HepG2 (cell line): ENCODE results near the gene EIF4A3. TPM values are rescaled to one million over a fixed set of nuclear protein-coding genes. Genes with fewer than 3 reads are reported as not detected.

Experiments used
- ATAC-seq: fragments of 200-7000 bp; cut with Tn5 transposase; 3 replicates; pipeline ENCODE4 v1.9.1; 2020; ENCODE audit warnings: mild to moderate bottlenecking, moderate library complexity
- BruUV-seq: library from RNA; stranded (reverse); fragments of 400-500 nt; replicated peaks from 2 replicates; lab custom pipeline; 2021; lab: Mats Ljungman, UMichigan
- CTCF ChIA-PET: fragments of 300-600 bp; formaldehyde crosslinking; extraction: SDS; loops from one replicate; lab custom pipeline; 2021; ENCODE audit warnings: low total read pairs, inconsistent platforms, low intra/inter-chr PET ratio; lab: Yijun Ruan, JAX
- POLR2A ChIA-PET: fragments of 350-600 bp; sonication (Branson Sonifier 250); formaldehyde crosslinking; loops from one replicate; lab custom pipeline; 2020; ENCODE audit warnings: antibody characterized with exemption, inconsistent platforms; lab: Yijun Ruan, JAX
- DNase-seq: peaks from one replicate; pipeline ENCODE4 v3.0.0-alpha.2; 2015; ENCODE audit warnings: low spot score
- FAIRE-seq: peaks from 3 replicates; lab custom pipeline; 2011; peaks lifted over from hg19 to GRCh38; lab: Jason Lieb, UNC
- H2AFZ ChIP-seq: one replicate; pipeline ENCODE4 v1.6.1; 2011; ENCODE audit warnings: low read length, inconsistent platforms
- H3K27ac ChIP-seq: fragments of 300-600 bp; 3 replicates; pipeline ENCODE4 v1.8.0; 2011; ENCODE audit warnings: mixed run types, mild to moderate bottlenecking, mixed read lengths, low read length, inconsistent platforms; ENCODE audit not compliant: insufficient read depth; ENCODE audit errors: extremely low read length
- H3K27me3 ChIP-seq, 2 experiments: fragments of 200-600 bp in 1 of 2; 2 replicates in 1 of 2; 3 replicates in 1 of 2; pipeline versions ENCODE4 v1.6.0 to v1.8.0; 2011; ENCODE audit warnings: low read length in 2 of 2, mild to moderate bottlenecking in 2 of 2, moderate library complexity in 2 of 2, inconsistent platforms in 1 of 2; ENCODE audit not compliant: insufficient read depth in 2 of 2, control insufficient read depth in 1 of 2
- H3K36me3 ChIP-seq, 2 experiments: fragments of 200-600 bp in 1 of 2; replicated peaks in 1 of 2; 2 replicates in 1 of 2; 3 replicates in 1 of 2; pipeline versions ENCODE4 v1.5.1 to v1.8.0; 2011; ENCODE audit warnings: low read length in 2 of 2, inconsistent platforms in 1 of 2; ENCODE audit not compliant: insufficient read depth in 2 of 2, control insufficient read depth in 1 of 2
- H3K4me1 ChIP-seq: 2 replicates; pipeline ENCODE4 v1.5.1; 2012; ENCODE audit warnings: low read length, inconsistent platforms; ENCODE audit not compliant: insufficient read depth
- H3K4me2 ChIP-seq: 2 replicates; pipeline ENCODE4 v1.6.0; 2011; ENCODE audit warnings: low read depth, low read length, inconsistent platforms
- H3K4me3 ChIP-seq, 3 experiments: fragments of 200-600 bp in 1 of 3; sonication (generic), shearing (Covaris generic) in 1 of 3; replicated peaks in 1 of 3; 2 replicates each; pipeline ENCODE4 v1.5.1; 2011 to 2016; ENCODE audit warnings: low read length in 3 of 3, inconsistent platforms in 2 of 3, low read depth in 2 of 3, mild to moderate bottlenecking in 2 of 3, control low read depth in 1 of 3, mixed read lengths in 1 of 3; ENCODE audit not compliant: insufficient read depth in 1 of 3
- H3K79me2 ChIP-seq: one replicate; pipeline ENCODE4 v1.6.1; 2011; ENCODE audit warnings: low read length, inconsistent platforms; ENCODE audit not compliant: insufficient read depth
- H3K9ac ChIP-seq: 2 replicates; pipeline ENCODE4 v1.6.0; 2011; ENCODE audit warnings: mild to moderate bottlenecking, low read depth, low read length, inconsistent platforms; ENCODE audit not compliant: insufficient read depth
- H3K9me3 ChIP-seq: 2 replicates; pipeline ENCODE4 v1.5.1; 2012; ENCODE audit warnings: mild to moderate bottlenecking, low read length
- H4K20me1 ChIP-seq: 2 replicates; pipeline ENCODE4 v1.6.0; 2011; ENCODE audit warnings: inconsistent platforms, mild to moderate bottlenecking, low read length, moderate library complexity; ENCODE audit not compliant: insufficient read depth
- CBX1 ChIP-seq: IDR thresholded peaks from one replicate; pipeline ENCODE4 v1.6.1; 2016; ENCODE audit warnings: antibody characterized with exemption, low read depth
- FOXA3 ChIP-seq: IDR thresholded peaks from 2 replicates; pipeline ENCODE4 v1.6.1; 2016; ENCODE audit warnings: missing genetic modification reagents, missing compliant biosample characterization
- SMYD3 ChIP-seq: sonication (generic); formaldehyde crosslinking; IDR thresholded peaks from 2 replicates; pipeline ENCODE4 v1.8.1; 2023; ENCODE audit warnings: mild to moderate bottlenecking, missing genetic modification reagents
- SRSF4 ChIP-seq: fragments of 200-400 bp; formaldehyde crosslinking; IDR thresholded peaks from one replicate; pipeline ENCODE4 v1.6.1; 2018; ENCODE audit warnings: mild to moderate bottlenecking, low read depth, low read length, moderate library complexity; ENCODE audit not compliant: poor library complexity, severe bottlenecking
- ZNF232 ChIP-seq: sonication (generic); formaldehyde crosslinking; IDR thresholded peaks from 2 replicates; pipeline ENCODE4 v1.4.0; 2020; ENCODE audit warnings: missing genetic modification reagents, borderline replicate concordance
- ZNF577 ChIP-seq: sonication (generic); formaldehyde crosslinking; IDR thresholded peaks from 2 replicates; pipeline ENCODE4 v1.4.0; 2020; ENCODE audit warnings: mild to moderate bottlenecking, low read depth, missing genetic modification reagents, borderline replicate concordance
- ZNF605 ChIP-seq: sonication (generic); formaldehyde crosslinking; IDR thresholded peaks from 2 replicates; pipeline ENCODE4 v1.8.0; 2022; ENCODE audit warnings: mild to moderate bottlenecking, missing genetic modification reagents
- ZNF720 ChIP-seq: sonication (generic); formaldehyde crosslinking; IDR thresholded peaks from 2 replicates; pipeline ENCODE4 v1.4.0; 2020; ENCODE audit warnings: missing genetic modification reagents
- ZNF761 ChIP-seq: sonication (generic); formaldehyde crosslinking; conservative IDR thresholded peaks from 2 replicates; pipeline ENCODE4 v1.4.0; 2020; ENCODE audit warnings: mild to moderate bottlenecking, missing genetic modification reagents
- ZNF782 ChIP-seq: sonication (generic); formaldehyde crosslinking; IDR thresholded peaks from 2 replicates; pipeline ENCODE4 v1.4.0; 2020; ENCODE audit warnings: missing genetic modification reagents, mild to moderate bottlenecking, borderline replicate concordance
- ZNF792 ChIP-seq: IDR thresholded peaks from 2 replicates; pipeline ENCODE4 v1.6.1; 2016
- ZSCAN30 ChIP-seq: sonication (generic); formaldehyde crosslinking; IDR thresholded peaks from 2 replicates; pipeline ENCODE4 v1.5.0; 2020; ENCODE audit warnings: mild to moderate bottlenecking, missing genetic modification reagents
- WGBS: methylation state at CpG from one replicate; pipeline ENCODE4 v1.1.6; 2017; ENCODE audit warnings: low lambda C conversion rate; 5-methylcytosine and 5-hydroxymethylcytosine counted together
- in situ Hi-C: cut with HindIII; loops from 2 replicates; pipeline ENCODE4 v1.10.0; 2017; ENCODE audit warnings: low pct_unique_long_range_greater_than_20kb; ENCODE audit not compliant: extremely low pct_ligation_motif_present
- intact Hi-C: fragments of 100-400 bp; cut with micrococcal nuclease; formaldehyde crosslinking; loops from one replicate; pipeline ENCODE4 v1.10.0; 2022; ENCODE audit not compliant: unreplicated experiment
- polyA plus RNA-seq, 8 experiments: library from polyadenylated mRNA; depleted of rRNA in 3 of 8; stranded (reverse) in 7 of 8; unstranded in 1 of 8; fragments of >200 nt; fragmentation: Illumina TruSeq in 4 of 8; extraction: Trizol in 4 of 8; gene quantifications; 2 replicates each; pipeline versions ENCODE4 v1.2.1 to v1.2.3, GENCODE V29; 2011 to 2016; ENCODE audit warnings: low read depth in 4 of 8, missing spikeins in 1 of 8, mixed read lengths in 1 of 8; ENCODE audit not compliant: insufficient read depth in 1 of 8
- total RNA-seq, 5 experiments: library from RNA; depleted of rRNA; stranded (reverse); fragments of >200 nt; fragmentation: Illumina TruSeq; extraction: Trizol; gene quantifications; 2 replicates each; pipeline ENCODE4 v1.2.3, GENCODE V29; 2016; ENCODE audit warnings: low read depth in 1 of 5
- TF ChIP-seq, protein P1 (sequence below): sonication (generic); formaldehyde crosslinking; IDR thresholded peaks from 2 replicates; pipeline ENCODE4 v1.9.0; 2021; ENCODE audit warnings: missing genetic modification reagents, borderline replicate concordance

Gene EIF4A3
- total and polyA plus RNA-seq, 2 of the 13 experiments (the other 11 are each of a cell fraction or from before 2014, with no cell fraction given), result 145 to 187 TPM

DNA sequence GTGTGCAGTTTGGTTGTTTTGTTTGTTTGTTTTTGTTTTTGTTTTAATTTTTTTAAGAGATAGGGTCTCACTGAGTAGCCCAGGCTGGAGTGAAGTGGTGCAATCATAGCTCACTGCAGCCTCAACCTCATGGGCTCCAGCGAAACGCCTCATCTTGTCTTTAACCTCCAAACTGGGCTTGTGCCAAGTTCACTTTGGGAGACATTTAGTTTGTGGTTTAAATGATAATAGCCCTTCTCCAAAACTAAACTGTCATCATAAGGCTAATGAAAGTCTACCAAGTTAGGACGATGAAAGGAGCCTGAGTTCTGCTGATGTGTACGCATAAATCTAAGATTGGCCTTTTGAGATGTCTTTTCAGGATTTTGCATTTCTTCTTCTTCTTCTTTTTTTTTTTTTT, 16.4 kb upstream of the EIF4A3 start (continued):
- TF ChIP-seq ZNF577 (CRISPR knock-in tag) (no peak), SMYD3 (CRISPR knock-in tag) (no peak), ZNF720 (CRISPR knock-in tag) (no peak), ZNF761 (no peak), ZNF782 (CRISPR knock-in tag) (no peak), ZSCAN30 (CRISPR knock-in tag) (no peak), CBX1 (no peak), SRSF4 (no peak), ZNF605 (CRISPR knock-in tag) (no peak)
- TF ChIP-seq, protein P1, sequence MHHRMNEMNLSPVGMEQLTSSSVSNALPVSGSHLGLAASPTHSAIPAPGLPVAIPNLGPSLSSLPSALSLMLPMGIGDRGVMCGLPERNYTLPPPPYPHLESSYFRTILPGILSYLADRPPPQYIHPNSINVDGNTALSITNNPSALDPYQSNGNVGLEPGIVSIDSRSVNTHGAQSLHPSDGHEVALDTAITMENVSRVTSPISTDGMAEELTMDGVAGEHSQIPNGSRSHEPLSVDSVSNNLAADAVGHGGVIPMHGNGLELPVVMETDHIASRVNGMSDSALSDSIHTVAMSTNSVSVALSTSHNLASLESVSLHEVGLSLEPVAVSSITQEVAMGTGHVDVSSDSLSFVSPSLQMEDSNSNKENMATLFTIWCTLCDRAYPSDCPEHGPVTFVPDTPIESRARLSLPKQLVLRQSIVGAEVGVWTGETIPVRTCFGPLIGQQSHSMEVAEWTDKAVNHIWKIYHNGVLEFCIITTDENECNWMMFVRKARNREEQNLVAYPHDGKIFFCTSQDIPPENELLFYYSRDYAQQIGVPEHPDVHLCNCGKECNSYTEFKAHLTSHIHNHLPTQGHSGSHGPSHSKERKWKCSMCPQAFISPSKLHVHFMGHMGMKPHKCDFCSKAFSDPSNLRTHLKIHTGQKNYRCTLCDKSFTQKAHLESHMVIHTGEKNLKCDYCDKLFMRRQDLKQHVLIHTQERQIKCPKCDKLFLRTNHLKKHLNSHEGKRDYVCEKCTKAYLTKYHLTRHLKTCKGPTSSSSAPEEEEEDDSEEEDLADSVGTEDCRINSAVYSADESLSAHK (CRISPR knock-in tag), result no peak

DNA sequence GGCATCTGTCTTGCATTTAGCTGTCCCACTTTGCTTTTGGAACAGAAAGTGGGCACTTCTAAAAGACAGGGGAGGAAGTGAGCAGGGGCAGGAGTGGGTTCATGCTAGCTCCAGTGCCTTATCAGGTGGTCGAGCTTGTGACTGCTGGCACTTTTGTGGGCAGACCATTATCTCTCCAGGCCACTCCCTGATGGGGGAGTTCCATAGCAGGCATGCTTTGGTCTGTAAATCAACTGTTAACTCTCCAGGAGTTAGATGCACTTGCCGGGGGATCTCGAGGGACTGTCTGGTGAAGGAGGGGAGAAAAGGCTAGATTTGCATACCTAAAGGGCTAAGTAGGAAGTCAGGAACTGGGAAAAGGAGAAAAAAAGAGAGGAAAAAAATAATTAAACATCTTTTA, 13.6 kb upstream of the EIF4A3 start:
- WGBS, result 11% methylated on average over 3 of the region's 3 CpGs
- FAIRE-seq (no peak), DNase-seq (no peak), ATAC-seq (no peak)
- H3K27me3 ChIP-seq, result peaks cover 2 to 15% of the 10 kb centered on the region in 2 experiments; a peak in 3 of 5 replicates
- H3K36me3 ChIP-seq, result no peaks in the 10 kb centered on the region
- no peak overlapping the region for H3K9ac ChIP-seq
- no peak overlapping the region for H3K4me2 ChIP-seq
- H2AFZ ChIP-seq, result no peak overlapping the region
- in situ Hi-C loops (no loop called here), intact Hi-C loops (no loop called here)
- no peak overlapping the region for H3K27ac ChIP-seq
- peaks cover 13% of the 10 kb centered on the region; the same call in 1 of the 2 replicates for H3K9me3 ChIP-seq
- H3K79me2 ChIP-seq, result no peaks in the 10 kb centered on the region
- CTCF ChIA-PET, result no interaction called here
- no peaks in the 10 kb centered on the region for H4K20me1 ChIP-seq
- H3K4me3 ChIP-seq, result no peak overlapping the region
- TF ChIP-seq FOXA3, result no peak
- no peak for TF ChIP-seq ZNF232
- TF ChIP-seq ZNF792, result no peak
- POLR2A ChIA-PET, result no interaction called here
- no TSS peak for BruUV-seq
- H3K4me1 ChIP-seq, result no peaks in the 10 kb centered on the region
